Activated T-helper 1 cell treated with Interleukin-2 at 50 U/mL for 16 hours (primary cell): ENCODE measurements around the gene SPDYE9.
"Not testable (repeated sequence)": the region's sequence is repeated elsewhere in the genome, so short reads cannot be mapped to it uniquely, and the experiment has no call there.

Experiments
- DNase-seq: peaks from one replicate; pipeline ENCODE4 v3.0.0-alpha.2; 2020; ENCODE audit warnings: low read depth

SPDYE9 gene

GRCh38 chr7:73085938-73086337 is at the start of gene SPDYE9:
TSS of gene SPDYE9 (minus strand) at chr7:73086038. CDS start at chr7:73084238, 1,800 bp downstream.
- DNase-seq = not testable (repeated sequence)

GRCh38 chr7:73134866-73135265 is 49.0 kb upstream of the SPDYE9 start:
- DNase-seq = not testable (repeated sequence)

GRCh38 chr7:73132651-73133217 is 46.9 kb upstream of the SPDYE9 start:
- not testable (repeated sequence) for DNase-seq

- DNase-seq = not testable (repeated sequence)
Measured at GRCh38 chr7:73130612-73131011, 44.8 kb upstream of the SPDYE9 start.

GRCh38 chr7:73124126-73124525 is 38.3 kb upstream of the SPDYE9 start:
- not testable (repeated sequence) for DNase-seq

- not testable (repeated sequence) for DNase-seq
Measured at GRCh38 chr7:73122778-73123447, 37.1 kb upstream of the SPDYE9 start.

GRCh38 chr7:73118155-73118554 is 32.3 kb upstream of the SPDYE9 start:
- not testable (repeated sequence) for DNase-seq

GRCh38 chr7:73057811-73058210 is 28.0 kb downstream of the SPDYE9 start, which contains the start of gene SPDYE11:
TSS of gene SPDYE11 (minus strand) at chr7:73057911. CDS start at chr7:73056111, 1,800 bp downstream.
- DNase-seq = not testable (repeated sequence)

- DNase-seq = not testable (repeated sequence)
Measured at GRCh38 chr7:73029666-73030065, 56.2 kb downstream of the SPDYE9 start, which contains the start of gene SPDYE8. TSS of gene SPDYE8 (minus strand) at chr7:73029766. CDS start at chr7:73027966, 1,800 bp downstream.
